Measurements from ENCODE around the gene CXorf38.

CXorf38 gene, protein sequence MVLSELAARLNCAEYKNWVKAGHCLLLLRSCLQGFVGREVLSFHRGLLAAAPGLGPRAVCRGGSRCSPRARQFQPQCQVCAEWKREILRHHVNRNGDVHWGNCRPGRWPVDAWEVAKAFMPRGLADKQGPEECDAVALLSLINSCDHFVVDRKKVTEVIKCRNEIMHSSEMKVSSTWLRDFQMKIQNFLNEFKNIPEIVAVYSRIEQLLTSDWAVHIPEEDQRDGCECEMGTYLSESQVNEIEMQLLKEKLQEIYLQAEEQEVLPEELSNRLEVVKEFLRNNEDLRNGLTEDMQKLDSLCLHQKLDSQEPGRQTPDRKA

DNA sequence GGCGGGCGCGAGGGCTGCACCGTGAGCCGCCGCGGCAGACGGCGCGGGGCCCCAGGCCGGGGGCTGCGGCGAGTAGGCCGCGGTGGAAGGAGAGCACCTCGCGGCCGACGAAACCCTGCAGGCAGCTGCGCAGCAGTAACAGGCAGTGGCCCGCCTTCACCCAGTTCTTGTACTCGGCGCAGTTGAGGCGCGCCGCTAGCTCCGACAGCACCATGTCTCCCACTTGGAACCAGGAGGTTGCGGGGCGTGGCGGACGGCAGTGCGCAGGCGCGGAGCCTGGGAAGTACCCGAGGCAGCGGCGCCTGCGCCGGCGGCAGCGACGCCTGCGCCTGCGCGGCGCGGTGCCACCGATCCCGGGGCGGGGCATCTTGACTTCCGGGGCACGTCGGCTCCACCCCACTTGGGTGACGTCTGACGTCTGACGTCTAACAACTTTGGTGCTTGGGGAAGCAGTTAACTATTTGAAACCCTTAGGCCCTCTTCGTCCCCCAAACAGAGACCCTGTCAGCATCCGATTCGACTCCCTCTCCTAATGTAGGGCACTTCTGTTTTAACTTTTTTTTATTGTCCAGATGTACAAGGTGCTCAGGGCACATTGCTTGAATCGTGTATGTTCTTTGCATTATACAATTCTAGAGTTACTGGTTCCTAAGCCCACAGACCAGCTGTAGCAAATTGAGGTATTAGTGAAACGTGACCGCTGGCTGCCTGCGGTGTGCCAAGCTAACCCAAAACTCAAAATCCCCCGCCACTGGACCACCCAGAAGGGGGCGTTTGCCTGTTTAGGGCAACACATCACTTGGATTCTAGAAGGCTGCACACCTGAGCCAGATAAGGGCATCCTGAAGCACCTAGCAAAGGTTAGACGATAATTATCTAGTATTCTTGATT is at the start of gene CXorf38:
Gene CXorf38 (minus strand): TSS at position 255 of the 891 bp plus-strand sequence. CDS start 41 bp downstream, at position 214.
- DNase-seq (ENCODE audit: low spot score), result peak; percentile 91

DNA sequence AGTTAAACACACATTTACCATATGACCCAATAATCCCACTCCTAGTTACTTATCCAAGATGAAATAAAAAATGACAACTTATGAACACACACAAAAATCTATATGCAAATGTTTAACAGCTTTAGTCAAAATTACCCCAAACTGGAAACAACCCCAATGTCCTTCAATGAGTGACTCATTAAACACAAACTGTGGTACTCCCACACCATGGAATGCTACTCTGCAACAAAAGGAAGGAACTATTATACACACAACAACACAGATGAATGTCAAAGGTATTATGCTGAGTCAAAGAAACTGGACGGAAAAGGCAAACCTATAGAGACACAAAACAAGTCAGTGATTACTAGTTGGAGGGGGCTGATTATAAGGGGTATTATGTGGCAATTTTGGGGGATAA is 47.4 kb upstream of the CXorf38 start:
- no peak for DNase-seq (ENCODE audit: low spot score)

DNA sequence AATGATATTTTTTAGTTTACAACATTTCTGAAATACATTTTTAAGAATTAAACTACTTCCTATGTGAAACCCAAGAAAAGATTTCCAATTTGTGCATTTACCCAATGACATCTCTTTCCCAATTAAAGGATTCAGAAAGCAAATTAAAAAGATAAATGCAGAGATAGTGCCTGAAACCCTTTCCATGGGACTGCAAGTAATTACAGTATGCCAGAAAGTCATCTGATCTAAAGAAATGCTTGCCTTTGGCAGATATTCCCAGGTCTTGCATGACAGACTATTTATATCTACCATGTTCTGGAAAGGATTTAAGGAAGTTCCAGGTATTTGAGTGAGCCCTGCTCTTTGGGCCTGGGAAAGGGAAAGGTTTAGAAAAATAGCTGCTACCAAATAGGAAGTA is 41.6 kb upstream of the CXorf38 start:
- no peak for DNase-seq (ENCODE audit: low spot score)

DNA sequence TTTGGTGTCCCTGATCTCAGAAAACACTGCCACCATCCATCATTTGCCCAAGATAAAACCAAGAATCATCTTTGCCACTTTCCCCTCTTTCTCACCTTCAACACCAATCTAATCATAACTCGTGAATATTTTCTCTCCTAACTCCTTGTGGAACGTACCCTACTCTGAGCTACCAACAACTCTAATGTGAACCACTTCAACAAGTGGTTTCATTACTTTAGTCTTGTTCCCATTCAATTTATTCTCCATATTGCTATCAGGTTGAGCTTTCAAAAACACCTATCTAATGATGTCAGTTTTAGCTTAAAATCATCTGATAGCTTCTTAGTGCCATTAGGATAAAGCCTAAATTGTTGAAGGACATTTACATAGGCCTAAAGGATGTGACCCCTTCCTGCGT is 39.8 kb upstream of the CXorf38 start:
- no peak for DNase-seq (ENCODE audit: low spot score)

DNA sequence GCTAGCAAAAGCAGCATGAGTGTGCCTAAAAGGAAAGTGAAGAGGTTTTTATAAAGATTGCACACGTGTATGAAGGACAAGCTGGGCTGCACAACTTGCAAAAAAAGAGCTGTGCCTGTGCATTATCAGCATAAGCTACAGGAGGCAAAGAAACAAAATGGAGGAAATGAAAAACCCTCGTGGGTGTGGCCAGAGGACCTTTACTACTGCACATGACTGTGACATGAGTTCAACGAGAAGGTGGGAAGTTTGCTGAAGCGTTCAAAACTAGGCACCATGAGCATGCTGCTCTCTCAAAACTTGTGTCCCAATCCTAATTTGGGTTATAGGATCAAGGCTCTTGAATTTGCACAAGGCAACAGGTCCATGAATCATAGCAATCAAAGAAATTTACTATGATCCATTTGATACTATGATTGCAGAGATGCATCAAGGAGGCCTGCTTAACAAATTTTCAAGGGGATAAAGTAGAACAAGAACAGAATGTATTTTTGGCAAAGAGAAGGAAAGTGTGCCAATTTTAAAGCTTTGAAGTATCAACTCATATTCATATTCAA is 38.1 kb upstream of the CXorf38 start:
- DNase-seq (ENCODE audit: low spot score), result no peak

DNA sequence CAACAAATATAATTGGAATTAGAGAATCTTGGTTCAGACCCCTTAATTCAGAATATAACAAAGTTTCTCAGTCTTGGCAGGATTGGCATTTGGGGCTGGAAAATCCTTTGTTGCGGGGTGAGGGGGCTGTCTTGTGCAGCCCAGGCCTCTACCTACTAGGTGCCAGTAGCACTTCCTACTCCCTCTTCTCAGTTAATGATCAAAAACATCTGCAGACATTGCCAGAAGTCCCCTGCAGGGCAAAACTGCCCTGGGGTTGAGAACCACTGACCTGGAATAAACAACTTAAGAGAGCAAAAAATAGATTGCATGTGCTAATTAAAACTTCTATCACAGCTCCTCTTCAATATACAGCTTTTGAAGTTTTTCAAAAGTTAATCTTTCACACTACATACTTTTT is 36.7 kb upstream of the CXorf38 start:
- no peak for DNase-seq (ENCODE audit: low spot score)

DNA sequence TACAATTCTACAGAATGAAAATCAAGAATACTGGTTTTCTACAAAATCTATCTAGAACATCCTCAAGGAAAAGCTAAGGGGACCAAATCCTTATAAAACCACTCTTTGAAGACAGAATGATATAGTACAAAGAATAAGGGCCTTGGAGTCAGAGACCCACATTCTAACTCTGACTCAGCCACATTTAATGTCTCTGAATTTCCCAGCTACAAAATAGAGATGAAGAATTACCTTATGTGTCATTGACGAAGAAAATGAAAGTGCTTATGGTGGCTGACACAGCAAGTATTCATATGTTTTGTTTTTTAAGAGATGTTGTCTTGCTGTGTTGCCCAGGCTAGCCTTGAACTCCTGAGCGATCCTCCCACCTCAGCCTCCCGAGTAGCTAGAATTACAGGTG is 35.9 kb upstream of the CXorf38 start:
- no peak for DNase-seq (ENCODE audit: low spot score)

DNA sequence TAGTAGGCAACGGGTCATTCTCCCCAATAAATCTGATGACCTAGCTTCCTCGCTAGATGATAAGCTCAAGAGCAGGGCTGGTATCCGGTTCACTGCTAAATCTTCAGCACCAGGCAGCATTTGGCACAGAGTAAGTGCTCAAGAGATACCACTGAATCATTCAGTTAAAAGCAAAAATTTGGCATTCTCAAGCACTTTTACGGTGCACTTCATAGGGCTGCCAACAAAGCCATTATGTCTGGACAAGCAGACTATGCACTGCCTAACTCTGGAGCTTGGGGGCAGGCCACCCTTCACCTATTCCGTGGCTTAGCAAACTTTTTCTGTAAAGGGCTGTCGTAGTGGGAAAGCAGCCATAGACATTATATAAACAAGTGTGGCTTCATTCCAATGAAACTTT is 23.8 kb upstream of the CXorf38 start:
- no peak for DNase-seq (ENCODE audit: low spot score)

DNA sequence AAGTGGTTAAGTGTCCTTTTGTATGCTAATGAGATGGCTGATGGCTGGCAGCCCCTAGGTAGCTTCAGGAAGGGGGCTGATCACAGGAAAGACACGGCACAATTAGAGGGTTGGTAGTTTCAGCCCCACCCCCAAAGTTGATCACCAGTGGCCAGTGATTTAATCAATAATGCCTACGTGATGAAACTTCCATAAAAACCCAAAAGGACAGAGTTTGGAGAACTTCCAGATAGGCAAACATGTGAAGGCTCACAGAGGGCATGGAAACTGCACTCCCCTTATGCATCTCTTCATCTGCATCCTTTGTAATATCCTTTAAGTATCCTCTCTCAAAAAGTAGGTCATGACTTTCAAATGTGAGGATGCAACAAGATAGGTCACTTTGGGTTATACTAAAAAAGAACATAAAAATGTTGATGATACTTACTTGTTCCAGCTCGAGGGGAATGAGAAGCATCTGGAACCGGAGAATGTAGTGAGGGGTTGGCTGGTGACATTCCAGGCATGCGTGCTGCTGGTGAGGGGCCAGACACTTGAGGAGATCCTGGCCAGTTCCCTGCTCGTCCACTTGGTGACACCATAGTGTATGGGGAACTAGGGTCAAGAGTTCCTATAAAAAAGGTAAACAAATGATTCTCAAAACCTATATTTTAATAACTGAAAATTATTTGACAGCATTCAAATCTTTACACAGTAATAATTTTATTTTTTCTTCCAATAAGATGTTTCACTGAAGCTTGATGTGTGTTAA is 16.7 kb upstream of the CXorf38 start:
- DNase-seq (ENCODE audit: low spot score), result no peak

DNA sequence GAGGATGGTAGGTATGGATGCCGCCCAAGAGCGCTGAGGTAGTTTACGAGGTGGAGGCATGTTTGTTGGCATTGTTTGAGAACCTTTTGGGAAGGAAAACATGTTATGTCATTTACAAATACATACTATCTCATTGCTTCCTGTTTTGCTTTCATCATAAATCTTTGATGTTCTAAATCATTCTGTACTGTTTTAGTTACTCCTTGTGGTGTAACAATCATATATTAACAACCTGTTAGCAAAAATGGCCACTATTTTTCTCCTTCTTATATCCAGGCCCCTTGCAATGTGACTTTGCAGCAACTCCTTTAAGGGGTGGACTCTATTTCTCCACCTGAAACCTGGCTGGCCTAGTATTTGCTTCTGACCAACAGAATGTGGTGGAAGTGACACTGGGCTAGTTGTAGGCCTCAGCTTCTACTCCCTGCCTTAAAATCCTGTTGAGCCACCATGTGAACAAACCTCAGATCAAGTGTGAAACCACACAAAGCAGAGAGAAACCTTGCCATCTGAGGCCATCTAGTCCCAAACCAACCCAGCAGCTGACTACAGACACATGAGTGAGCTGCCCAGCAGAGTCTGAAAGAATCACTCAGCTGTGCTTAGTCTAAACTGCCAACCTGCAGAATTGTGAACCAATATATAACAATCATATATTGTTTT is 15.8 kb upstream of the CXorf38 start:
- DNase-seq (ENCODE audit: low spot score), result no peak

DNA sequence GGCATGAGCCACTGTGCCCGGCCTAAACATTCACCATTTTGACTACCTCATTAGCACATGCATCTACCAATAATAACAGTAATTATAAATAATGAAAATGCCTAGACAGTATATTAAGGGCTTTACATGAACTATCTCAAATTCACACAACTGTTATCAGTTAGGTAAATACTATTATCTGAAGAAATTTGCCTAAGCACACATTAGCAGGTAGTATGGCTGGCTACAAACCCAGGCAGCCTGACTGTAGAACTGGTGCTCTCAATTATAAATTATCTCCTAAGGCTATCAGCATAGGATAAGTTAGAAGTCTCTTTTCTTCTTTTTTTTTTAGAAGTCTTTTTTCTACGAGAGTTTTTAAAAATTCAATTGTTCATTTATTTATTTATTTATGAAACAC is 14.1 kb upstream of the CXorf38 start:
- no peak for DNase-seq (ENCODE audit: low spot score)

DNA sequence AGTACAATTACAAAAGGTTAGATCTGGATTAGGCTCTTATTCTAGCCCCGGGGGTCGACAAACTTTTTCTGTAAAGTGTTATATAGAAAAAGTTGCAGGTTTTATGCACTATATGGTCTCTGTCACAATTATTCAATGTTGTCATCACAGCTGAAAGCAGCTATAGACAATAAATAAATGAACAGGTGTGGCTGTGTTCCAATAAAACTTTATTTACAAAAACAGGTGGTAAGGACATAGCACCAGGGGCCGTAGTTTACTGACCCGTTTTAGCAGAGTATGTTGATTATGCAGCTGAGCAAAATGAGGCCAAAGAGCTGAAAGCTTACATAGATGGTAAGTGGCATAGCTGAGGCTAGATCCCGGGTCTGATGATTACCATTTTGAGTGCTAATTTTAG is 13.0 kb upstream of the CXorf38 start:
- no peak for DNase-seq (ENCODE audit: low spot score)

DNA sequence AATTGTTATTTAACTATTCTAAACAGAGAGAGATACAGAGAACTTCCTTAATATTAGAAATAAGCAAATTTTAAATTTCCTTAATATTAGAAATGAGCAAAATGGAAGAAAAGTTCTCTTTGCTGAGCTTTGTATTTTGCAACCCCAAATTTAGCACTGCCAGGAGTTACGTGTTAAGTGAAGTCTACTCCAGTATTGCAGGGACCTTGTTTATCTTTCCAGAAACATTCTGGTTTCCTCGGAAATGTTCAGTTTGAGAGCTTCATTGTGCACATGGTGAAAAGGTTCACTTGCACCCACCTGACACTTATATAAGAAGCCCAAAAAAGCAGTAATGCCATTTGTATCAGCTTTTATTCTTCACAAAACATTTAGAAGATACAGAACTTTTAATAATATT is 6.2 kb upstream of the CXorf38 start:
- no peak for DNase-seq (ENCODE audit: low spot score)

DNA sequence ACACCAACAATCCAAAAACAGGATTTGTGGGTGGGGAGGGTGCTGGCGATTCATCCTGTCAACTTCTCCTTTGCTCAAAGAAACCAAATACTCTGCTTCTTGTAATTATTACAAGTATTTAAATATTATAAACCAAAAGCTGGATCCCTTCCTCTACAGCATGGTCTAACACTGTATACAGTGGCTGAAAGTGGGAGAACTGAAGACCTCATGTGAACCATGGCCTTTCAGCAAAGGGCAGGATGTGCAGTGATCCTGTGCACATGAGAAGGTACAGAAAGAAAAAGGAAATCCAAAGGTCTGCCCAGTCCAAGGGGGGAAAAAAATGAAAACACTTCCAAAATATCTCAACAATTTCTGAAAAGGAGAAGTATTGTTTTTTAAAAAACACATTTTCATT is 5.3 kb upstream of the CXorf38 start:
- no peak for DNase-seq (ENCODE audit: low spot score)

DNA sequence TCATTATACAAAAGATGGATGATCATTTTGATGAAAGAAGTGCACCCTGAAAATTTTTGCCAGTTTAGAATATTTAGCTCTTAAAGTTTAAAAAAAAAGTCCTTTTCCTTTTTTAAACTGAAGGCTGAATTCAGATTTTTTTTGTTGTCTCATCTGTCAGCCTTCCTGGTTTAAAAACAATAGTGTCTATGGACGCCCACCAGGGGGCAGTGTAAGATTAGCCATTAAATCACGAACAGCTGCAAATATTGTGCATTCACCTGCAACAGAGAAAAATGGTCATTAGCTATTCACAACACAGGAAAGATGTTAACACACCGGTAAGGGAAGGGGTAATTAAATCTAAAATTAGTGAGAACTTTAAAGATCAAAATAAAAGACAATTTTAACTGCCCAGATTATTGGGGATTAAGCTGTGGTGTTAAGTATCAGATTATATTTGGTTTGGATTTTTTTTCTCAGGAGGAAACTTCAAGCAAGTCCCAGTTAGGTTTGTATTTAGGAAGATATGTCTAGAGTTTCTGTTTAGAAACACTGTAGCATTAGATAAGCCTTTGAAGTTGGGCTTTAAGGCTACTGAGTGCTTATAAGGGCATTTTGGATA is 4.4 kb upstream of the CXorf38 start:
- peak; percentile 75 for DNase-seq (ENCODE audit: low spot score)

DNA sequence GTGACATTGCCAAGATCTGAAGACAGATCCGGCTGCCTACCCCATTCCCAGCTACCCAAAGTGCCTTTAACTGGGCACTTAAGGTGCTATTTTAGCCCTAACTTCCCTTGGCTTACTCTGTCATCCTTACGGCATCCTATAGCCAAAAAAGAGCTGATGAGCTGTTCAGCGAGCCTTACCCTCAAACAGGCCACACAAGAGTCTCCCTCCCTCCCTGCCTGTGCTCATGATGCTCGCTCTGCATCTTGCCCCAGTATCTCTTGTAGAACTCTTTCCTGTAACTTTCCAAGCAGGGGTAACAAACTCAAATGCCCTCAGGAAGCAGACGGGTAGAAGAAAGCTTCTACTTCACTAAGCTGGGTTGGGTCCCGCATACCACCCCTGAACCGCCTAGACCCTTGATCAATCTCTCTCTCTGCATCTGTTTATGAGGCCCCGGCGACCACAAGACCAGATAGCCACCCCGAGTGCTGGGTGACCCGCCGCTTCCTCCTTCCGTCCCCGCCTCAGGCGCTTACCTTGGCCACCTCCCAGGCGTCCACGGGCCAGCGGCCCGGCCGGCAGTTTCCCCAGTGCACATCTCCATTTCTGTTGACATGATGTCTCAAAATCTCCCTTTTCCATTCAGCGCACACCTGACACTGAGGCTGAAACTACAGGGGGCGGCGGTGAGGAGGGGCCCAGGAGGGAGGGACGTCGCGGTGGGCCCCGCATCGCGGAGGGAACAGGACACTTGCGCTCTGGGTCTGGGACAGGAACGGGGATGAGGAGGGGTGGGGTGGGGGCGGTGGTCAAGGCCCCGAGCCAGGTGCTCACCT is 663 bp downstream of the CXorf38 start:
- DNase-seq (ENCODE audit: low spot score), result peak; percentile 17

DNA sequence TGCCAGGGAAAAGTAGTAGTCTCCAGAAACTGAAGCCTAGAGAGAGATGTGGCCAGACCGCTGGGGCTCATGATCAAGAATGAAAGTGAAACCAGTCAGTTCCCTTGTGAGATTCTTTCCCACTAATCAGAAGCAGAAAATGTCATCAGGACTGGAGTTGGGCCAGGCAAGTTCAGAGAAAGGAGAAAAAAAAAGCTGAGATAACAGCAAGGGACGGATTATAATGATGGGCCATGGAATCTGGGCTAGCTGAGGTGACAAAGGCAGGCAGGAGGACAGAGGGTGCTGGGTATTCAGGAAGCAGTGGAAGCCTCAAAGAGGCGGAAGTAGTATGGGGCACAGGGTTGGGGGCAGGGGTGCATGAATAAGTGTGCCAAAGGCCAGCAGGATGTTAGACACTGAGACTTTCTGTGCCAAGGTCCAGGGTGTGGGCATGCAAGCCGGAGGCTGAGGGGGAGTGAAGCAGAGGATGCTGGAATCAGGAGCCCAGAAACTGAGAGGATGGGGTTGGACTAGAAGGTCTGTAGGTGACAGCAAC is 2.5 kb downstream of the CXorf38 start:
- DNase-seq (ENCODE audit: low spot score), result peak; percentile 74

DNA sequence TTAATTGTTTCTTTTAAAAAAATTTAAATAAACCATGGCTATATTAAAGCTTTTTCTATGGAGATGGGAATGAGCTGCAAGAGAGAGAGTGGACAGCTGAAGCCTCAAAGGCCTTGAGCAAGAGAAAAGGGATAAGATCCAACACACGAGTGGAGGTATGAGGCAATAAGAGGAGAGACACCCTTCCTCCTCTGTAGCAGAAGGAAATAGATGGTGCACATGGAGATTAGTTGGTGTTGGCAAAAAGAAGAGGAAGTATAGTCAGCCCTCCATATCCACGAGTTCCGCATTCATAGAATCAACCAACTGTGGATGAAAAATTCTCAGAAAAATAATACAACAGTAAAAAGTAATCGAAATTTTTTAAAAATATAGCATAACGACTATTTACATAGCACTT is 3.2 kb downstream of the CXorf38 start:
- no peak for DNase-seq (ENCODE audit: low spot score)

DNA sequence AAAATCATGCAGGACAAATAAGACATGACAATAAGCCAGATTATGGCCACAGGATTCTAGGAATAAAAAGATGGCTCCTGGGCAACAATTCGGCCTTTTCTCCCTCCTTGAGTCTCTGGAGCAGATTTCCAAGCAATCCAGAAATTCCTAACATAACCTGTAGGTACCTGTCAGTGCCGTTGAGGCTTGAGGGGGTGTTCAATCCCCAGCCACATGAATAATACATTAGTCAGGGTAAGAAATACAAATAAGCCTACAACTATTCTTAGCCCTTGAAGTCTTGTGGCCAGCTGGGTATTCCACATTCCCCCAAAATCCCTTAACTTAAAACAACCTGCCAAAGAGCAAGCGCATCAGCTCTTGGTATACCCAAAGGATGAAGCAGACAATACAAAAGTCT is 9.7 kb downstream of the CXorf38 start:
- DNase-seq (ENCODE audit: low spot score), result no peak

DNA sequence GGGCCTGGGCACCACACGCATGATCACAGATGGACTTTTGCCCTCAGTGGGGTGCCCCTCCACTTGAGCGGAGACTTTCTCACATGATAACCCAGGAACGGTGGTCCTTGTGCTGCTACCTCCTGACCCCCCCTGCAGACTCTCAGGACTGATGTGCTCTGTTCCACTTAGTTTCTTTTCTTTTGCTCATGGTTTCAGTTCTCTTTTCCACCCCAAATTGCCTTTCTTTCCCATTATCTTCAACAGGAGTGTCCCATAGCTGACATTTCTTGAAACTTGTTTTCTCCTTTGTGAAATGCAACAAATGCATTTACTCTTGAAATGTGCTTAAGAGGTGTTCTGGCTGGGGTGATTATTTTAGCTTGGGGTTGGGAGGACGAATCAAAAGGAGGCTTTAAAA is 15.2 kb downstream of the CXorf38 start:
- no peak for DNase-seq (ENCODE audit: low spot score)

All from hematopoietic multipotent progenitor cell treated with erythropoietin and hydrocortisone succinate and interleukin-3 and kit ligand, for 15 days (in vitro differentiated cells).